Subcutaneous adipose tissue (tissue), 4 donors: ENCODE results near the gene UBIAD1. TPM values are rescaled to one million over a fixed set of nuclear protein-coding genes. Genes with fewer than 3 reads are reported as not detected.

Experiments
- total RNA-seq, 4 donors: library from RNA; depleted of rRNA; stranded (reverse); fragments of >200 nt; gene quantifications; one replicate each; pipeline ENCODE4 v1.1.0, GENCODE V29; 2016
- TF ChIP-seq, protein P1 (sequence below): fragments of 450-650 bp; IDR thresholded peaks from one replicate; pipeline ENCODE4 v1.5.1; 2016; ENCODE audit warnings: low read depth, mild to moderate bottlenecking, control low read depth, antibody characterized with exemption, moderate library complexity

The UBIAD1 gene
- total RNA-seq, 4 donors from 2014 or later: 7.0 to 15.4 (median 11.0) TPM

GRCh38 chr1:11331036-11331944 lies 58.3 kb downstream of the UBIAD1 start:
- TF ChIP-seq, protein P1, sequence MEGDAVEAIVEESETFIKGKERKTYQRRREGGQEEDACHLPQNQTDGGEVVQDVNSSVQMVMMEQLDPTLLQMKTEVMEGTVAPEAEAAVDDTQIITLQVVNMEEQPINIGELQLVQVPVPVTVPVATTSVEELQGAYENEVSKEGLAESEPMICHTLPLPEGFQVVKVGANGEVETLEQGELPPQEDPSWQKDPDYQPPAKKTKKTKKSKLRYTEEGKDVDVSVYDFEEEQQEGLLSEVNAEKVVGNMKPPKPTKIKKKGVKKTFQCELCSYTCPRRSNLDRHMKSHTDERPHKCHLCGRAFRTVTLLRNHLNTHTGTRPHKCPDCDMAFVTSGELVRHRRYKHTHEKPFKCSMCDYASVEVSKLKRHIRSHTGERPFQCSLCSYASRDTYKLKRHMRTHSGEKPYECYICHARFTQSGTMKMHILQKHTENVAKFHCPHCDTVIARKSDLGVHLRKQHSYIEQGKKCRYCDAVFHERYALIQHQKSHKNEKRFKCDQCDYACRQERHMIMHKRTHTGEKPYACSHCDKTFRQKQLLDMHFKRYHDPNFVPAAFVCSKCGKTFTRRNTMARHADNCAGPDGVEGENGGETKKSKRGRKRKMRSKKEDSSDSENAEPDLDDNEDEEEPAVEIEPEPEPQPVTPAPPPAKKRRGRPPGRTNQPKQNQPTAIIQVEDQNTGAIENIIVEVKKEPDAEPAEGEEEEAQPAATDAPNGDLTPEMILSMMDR: no peak

GRCh38 chr1:11331945-11332546 lies 59.0 kb downstream of the UBIAD1 start:
- TF ChIP-seq, protein P1: no peak

GRCh38 chr1:11333631-11334030 lies 60.6 kb downstream of the UBIAD1 start:
- TF ChIP-seq, protein P1: no peak

- TF ChIP-seq, protein P1: no peak
Measured at GRCh38 chr1:11334261-11334804, 61.3 kb downstream of the UBIAD1 start.

DNA sequence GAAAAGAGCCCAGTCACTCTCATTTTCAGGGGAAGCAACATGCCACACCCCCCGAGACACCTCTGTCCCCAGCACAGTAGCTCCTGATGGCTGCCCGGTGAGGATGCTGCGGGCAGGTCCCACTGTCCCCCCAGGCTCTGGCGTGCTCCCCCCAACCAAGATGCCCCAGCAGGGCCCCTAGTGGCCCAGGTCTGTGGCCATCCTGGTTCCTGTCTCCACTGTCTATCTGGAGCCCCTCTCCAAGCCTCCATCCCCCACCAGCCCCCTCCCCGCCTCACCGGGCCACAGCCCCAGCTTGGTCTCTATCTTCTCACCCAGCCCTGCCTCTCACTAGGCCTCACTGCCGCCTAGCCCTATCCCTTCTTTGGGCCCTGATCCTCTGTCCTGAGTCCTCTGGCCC lies 61.8 kb downstream of the UBIAD1 start:
- TF ChIP-seq, protein P1: no peak

- TF ChIP-seq, protein P1: no peak
Measured at GRCh38 chr1:11335417-11336056, 62.5 kb downstream of the UBIAD1 start.
